ENCODE results near the gene TEDC2.

Gene TEDC2

DNA sequence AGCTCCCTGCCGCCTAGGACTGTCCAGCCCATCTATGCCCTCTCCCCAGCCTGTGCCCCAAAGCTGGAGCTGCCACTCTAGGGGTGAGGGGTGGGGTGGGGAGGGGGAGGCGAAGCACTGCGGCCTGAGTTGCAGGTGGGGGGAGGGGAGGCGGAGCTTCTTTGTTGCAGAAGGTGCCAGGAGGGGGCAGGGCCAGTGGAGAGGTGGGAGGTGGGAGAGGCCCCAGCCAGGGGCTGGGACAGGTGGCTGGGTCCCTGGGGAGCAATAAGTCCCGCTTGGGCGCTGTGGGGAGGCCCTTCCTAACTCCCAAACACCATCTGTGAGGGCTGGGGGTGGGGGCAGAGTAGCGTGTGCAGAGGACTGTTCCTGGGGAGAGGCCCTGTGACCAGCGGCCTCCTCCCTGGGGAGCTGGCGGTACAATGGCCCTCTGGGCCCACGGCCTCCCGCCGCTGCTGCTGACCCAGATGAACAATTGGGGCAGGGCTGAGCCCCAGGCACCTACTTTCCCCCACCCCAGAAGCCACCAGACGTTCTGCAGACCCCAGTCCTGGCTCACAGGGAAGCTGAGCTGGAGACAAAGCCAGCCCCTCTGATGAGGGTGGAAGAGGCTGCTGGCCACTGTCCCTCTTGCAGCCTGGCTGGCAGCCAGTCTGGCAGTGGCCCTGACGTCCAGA, 9.0 kb downstream of the TEDC2 start:
- Histone ChIP-seq H3K4me3 (ENCODE audit: low read length) (no peak overlapping the region), H3K27me3 (ENCODE audit: control insufficient read depth, insufficient read depth, low read length) (peaks cover 19% of the 10 kb centered on the region)

DNA sequence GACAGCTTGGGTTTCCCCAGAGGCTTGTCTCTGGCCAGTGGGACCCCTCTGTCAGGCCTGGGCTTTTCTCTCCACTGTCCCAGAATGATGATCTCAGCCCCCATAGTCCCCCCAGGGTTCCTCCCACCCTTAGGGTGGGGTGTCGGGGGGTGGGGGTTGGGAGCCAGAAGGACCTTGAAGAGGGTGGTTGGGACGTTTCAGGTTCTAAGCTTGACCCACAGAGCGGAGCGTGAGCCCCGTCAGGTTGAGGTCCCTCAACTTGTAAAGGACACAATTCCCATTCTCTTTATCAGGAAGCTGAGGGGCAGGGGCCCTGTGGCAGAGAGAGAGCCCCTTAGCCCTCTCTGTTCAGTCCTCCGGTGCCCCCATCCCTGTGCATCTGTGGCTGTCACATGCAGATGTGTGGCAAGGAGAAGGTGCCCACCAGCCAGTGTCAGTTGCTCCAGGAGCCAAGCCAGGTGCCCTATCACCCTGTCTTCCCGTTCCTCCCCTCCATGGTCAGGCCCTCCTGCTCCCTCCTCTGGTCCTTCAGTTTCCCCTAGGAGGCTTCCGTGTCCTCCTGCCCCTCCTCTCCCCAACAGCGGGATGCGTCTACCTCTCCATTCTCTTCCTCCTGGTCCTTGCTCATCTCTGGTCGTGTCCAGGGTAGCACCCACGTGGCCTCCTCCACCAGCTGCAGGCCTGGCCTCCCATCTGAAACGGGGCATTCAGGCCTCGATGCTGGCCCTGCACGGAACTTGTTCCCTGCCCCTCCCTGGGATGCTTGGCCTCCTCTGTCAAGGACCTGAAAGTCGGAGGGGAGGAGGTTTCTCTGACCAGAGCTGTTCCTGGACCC, 9.7 kb downstream of the TEDC2 start:
- peaks cover 19% of the 10 kb centered on the region for H3K27me3 ChIP-seq (ENCODE audit: control insufficient read depth, insufficient read depth, low read length)
- no peaks in the 10 kb centered on the region for H3K9me3 ChIP-seq (replicated peaks; ENCODE audit: low read length)
- H3K9ac ChIP-seq (ENCODE audit: low read depth, low read length), result no peak overlapping the region
- no peaks in the 10 kb centered on the region for H3K36me3 ChIP-seq (ENCODE audit: insufficient read depth, low read length)
- peaks cover 47% of the 10 kb centered on the region for H3K4me1 ChIP-seq (ENCODE audit: control insufficient read depth, insufficient read depth, low read length)
- no peak overlapping the region for H3K4me3 ChIP-seq (ENCODE audit: low read length)
- no peak overlapping the region for H3K4me2 ChIP-seq (ENCODE audit: low read length)

More for the DNA sequence above, 9.0 kb downstream of the TEDC2 start:
- H3K4me1 ChIP-seq (ENCODE audit: control insufficient read depth, insufficient read depth, low read length), result peaks cover 40% of the 10 kb centered on the region
- peak overlapping the region; percentile 84 for H3K4me2 ChIP-seq (ENCODE audit: low read length)
- H3K9me3 ChIP-seq (replicated peaks; ENCODE audit: low read length), result no peaks in the 10 kb centered on the region
- H3K36me3 ChIP-seq (ENCODE audit: insufficient read depth, low read length), result no peaks in the 10 kb centered on the region
- H3K9ac ChIP-seq (ENCODE audit: low read depth, low read length), result no peak overlapping the region

GRCh38 chr16:2470234-2470601, 10.3 kb downstream of the TEDC2 start:
- H3K27me3 ChIP-seq (ENCODE audit: control insufficient read depth, insufficient read depth, low read length), result peaks cover 19% of the 10 kb centered on the region
- H3K9ac ChIP-seq (ENCODE audit: low read depth, low read length), result no peak overlapping the region
- no peaks in the 10 kb centered on the region for H3K36me3 ChIP-seq (ENCODE audit: insufficient read depth, low read length)
- no peak overlapping the region for H3K4me2 ChIP-seq (ENCODE audit: low read length)
- no peaks in the 10 kb centered on the region for H3K9me3 ChIP-seq (replicated peaks; ENCODE audit: low read length)
- no peak overlapping the region for H3K4me3 ChIP-seq (ENCODE audit: low read length)
- H3K4me1 ChIP-seq (ENCODE audit: control insufficient read depth, insufficient read depth, low read length), result peaks cover 47% of the 10 kb centered on the region

DNA sequence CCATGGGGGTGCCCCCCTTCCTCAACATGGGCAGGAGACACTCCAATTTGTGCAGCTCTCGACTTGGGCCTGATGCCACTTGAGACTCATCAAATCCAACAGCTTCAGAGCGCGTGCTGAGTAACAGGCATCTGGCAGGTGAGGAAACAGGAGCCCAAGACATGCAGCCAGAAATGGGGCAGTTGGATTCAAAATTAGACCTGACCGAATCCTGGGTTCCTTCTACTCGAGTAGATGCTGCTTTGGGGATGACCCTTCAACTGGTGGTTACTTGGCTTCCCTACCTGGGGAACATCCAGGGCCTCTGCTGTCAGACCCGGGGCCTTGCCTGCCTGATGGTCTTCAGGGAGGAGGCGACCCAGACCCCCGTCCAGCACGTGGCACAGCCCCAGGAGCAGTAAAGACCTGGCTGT, 10.7 kb downstream of the TEDC2 start:
- no peaks in the 10 kb centered on the region for H3K36me3 ChIP-seq (ENCODE audit: insufficient read depth, low read length)
- H3K9ac ChIP-seq (ENCODE audit: low read depth, low read length), result no peak overlapping the region
- H3K4me1 ChIP-seq (ENCODE audit: control insufficient read depth, insufficient read depth, low read length), result peaks cover 47% of the 10 kb centered on the region
- H3K4me3 ChIP-seq (ENCODE audit: low read length), result no peak overlapping the region
- H3K9me3 ChIP-seq (replicated peaks; ENCODE audit: low read length), result no peaks in the 10 kb centered on the region
- peaks cover 19% of the 10 kb centered on the region for H3K27me3 ChIP-seq (ENCODE audit: control insufficient read depth, insufficient read depth, low read length)
- H3K4me2 ChIP-seq (ENCODE audit: low read length), result no peak overlapping the region

DNA sequence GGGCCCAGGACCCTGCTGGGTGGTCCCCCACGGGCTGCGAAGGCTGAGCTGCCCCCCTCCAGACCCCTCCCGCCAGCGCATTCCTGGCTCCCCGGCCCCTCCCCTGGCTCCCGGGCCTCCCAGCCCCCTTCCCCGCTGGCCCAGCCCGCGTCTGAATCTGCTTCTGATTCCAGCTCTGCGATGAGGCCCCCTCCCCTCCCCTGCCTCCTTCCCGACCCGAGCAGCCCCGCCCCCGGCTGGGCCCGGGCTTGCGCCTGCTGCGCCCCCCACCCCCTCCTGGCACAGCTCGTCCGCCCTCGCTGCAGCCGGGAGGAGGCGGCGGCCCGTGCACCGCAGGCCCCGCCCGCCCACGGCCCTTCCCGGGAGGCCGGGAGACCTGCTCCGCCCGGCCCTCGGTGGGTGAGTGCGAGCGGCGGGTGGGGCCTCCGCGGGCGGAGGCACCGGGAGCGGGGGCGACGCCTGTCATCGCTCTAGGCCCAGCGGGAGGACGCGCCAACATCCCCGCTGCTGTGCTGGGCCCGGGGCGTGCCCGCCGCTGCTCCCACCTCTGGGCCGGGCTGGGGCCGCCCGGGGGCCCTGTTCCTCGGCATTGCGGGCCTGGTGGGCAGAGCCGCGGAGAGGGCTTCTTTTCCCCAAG, 11.2 kb downstream of the TEDC2 start, which contains the start of gene NTN3:
Gene NTN3, plus strand, starts transcription at position 282 of the 637 bp plus-strand sequence. CDS start 405 bp downstream, outside the sequence.
- Histone ChIP-seq H3K36me3 (ENCODE audit: insufficient read depth, low read length) (no peaks in the 10 kb centered on the region), H3K9me3 (replicated peaks; ENCODE audit: low read length) (no peaks in the 10 kb centered on the region), H3K4me3 (ENCODE audit: low read length) (peak within 1 kb of the TSS; percentile 52), H3K9ac (ENCODE audit: low read depth, low read length) (no peak within 1 kb of the TSS), H3K27me3 (ENCODE audit: control insufficient read depth, insufficient read depth, low read length) (peaks cover 19% of the 10 kb centered on the region), H3K4me1 (ENCODE audit: control insufficient read depth, insufficient read depth, low read length) (peaks cover 53% of the 10 kb centered on the region), H3K4me2 (ENCODE audit: low read length) (peak within 1 kb of the TSS; percentile 76)

GRCh38 chr16:2471653-2472487, 12.0 kb downstream of the TEDC2 start:
- Histone ChIP-seq H3K4me2 (ENCODE audit: low read length) (peak overlapping the region; percentile 76), H3K9me3 (replicated peaks; ENCODE audit: low read length) (no peaks in the 10 kb centered on the region), H3K9ac (ENCODE audit: low read depth, low read length) (no peak overlapping the region), H3K4me3 (ENCODE audit: low read length) (peak overlapping the region; percentile 52), H3K4me1 (ENCODE audit: control insufficient read depth, insufficient read depth, low read length) (peaks cover 53% of the 10 kb centered on the region), H3K36me3 (ENCODE audit: insufficient read depth, low read length) (no peaks in the 10 kb centered on the region), H3K27me3 (ENCODE audit: control insufficient read depth, insufficient read depth, low read length) (peaks cover 19% of the 10 kb centered on the region)

- H3K4me2 ChIP-seq (ENCODE audit: low read length), result no peak overlapping the region
- H3K9me3 ChIP-seq (replicated peaks; ENCODE audit: low read length), result no peaks in the 10 kb centered on the region
- H3K4me1 ChIP-seq (ENCODE audit: control insufficient read depth, insufficient read depth, low read length), result peaks cover 48% of the 10 kb centered on the region
- H3K9ac ChIP-seq (ENCODE audit: low read depth, low read length), result no peak overlapping the region
- H3K27me3 ChIP-seq (ENCODE audit: control insufficient read depth, insufficient read depth, low read length), result peaks cover 19% of the 10 kb centered on the region
- H3K4me3 ChIP-seq (ENCODE audit: low read length), result no peak overlapping the region
- no peaks in the 10 kb centered on the region for H3K36me3 ChIP-seq (ENCODE audit: insufficient read depth, low read length)
Measured at GRCh38 chr16:2472488-2472864, 12.6 kb downstream of the TEDC2 start.

DNA sequence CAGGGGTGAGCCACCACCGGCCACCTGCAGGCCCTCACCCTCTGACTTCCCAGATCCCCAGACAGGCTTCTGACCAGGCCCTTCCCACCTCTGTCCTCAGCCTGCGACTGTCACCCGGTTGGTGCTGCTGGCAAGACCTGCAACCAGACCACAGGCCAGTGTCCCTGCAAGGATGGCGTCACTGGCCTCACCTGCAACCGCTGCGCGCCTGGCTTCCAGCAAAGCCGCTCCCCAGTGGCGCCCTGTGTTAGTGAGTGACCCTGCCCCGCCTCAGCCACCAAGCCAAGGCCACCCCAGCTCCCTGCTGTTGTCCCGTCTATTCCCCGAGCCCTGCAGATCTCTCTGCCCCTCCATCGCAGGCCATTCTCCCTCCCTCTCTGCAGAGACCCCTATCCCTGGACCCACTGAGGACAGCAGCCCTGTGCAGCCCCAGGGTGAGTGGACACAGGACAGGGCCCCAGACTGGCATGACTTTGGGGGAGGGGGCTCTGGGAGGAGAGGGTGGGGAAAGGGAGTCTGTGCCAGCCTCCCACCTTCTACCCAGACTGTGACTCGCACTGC, 13.1 kb downstream of the TEDC2 start:
- Histone ChIP-seq H3K4me1 (ENCODE audit: control insufficient read depth, insufficient read depth, low read length) (peaks cover 43% of the 10 kb centered on the region), H3K27me3 (ENCODE audit: control insufficient read depth, insufficient read depth, low read length) (peaks cover 19% of the 10 kb centered on the region), H3K9ac (ENCODE audit: low read depth, low read length) (no peak overlapping the region), H3K4me3 (ENCODE audit: low read length) (no peak overlapping the region), H3K9me3 (replicated peaks; ENCODE audit: low read length) (no peaks in the 10 kb centered on the region), H3K4me2 (ENCODE audit: low read length) (peak overlapping the region; percentile 100), H3K36me3 (ENCODE audit: insufficient read depth, low read length) (no peaks in the 10 kb centered on the region)

DNA sequence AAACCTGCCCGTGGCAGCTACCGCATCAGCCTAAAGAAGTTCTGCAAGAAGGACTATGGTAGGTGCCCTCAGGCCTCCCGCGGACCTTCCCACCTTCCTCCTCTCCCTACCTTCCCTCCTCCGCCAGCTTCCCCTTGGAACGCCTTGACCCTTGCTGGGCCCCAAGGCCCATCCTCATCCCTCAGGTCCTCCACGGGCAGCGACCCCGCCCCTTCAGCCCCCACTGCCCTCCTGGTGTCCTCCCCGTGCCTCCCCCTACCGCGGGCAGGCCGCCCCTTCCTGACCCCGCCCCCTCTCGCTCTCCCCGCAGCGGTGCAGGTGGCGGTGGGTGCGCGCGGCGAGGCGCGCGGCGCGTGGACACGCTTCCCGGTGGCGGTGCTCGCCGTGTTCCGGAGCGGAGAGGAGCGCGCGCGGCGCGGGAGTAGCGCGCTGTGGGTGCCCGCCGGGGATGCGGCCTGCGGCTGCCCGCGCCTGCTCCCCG, 13.6 kb downstream of the TEDC2 start:
- Histone ChIP-seq H3K4me1 (ENCODE audit: control insufficient read depth, insufficient read depth, low read length) (peaks cover 38% of the 10 kb centered on the region), H3K4me2 (ENCODE audit: low read length) (peak overlapping the region; percentile 100), H3K27me3 (ENCODE audit: control insufficient read depth, insufficient read depth, low read length) (peaks cover 19% of the 10 kb centered on the region), H3K36me3 (ENCODE audit: insufficient read depth, low read length) (no peaks in the 10 kb centered on the region), H3K4me3 (ENCODE audit: low read length) (peak overlapping the region; percentile 45), H3K9me3 (replicated peaks; ENCODE audit: low read length) (no peaks in the 10 kb centered on the region), H3K9ac (ENCODE audit: low read depth, low read length) (no peak overlapping the region)

GRCh38 chr16:2473999-2474876, 14.3 kb downstream of the TEDC2 start:
- Histone ChIP-seq H3K4me1 (ENCODE audit: control insufficient read depth, insufficient read depth, low read length) (peaks cover 31% of the 10 kb centered on the region), H3K36me3 (ENCODE audit: insufficient read depth, low read length) (no peaks in the 10 kb centered on the region), H3K4me2 (ENCODE audit: low read length) (peak overlapping the region; percentile 100), H3K9ac (ENCODE audit: low read depth, low read length) (peak overlapping the region; percentile 93), H3K9me3 (replicated peaks; ENCODE audit: low read length) (no peaks in the 10 kb centered on the region), H3K4me3 (ENCODE audit: low read length) (peak overlapping the region; percentile 95), H3K27me3 (ENCODE audit: control insufficient read depth, insufficient read depth, low read length) (peaks cover 19% of the 10 kb centered on the region)

All from skeletal muscle satellite cell (primary cell).